ENCODE measurements around the gene PRKD1. TPM values are rescaled to one million over a fixed set of nuclear protein-coding genes. Genes with fewer than 3 reads are reported as not detected.

PRKD1 gene
- total RNA-seq, 1 experiment from 2014 or later = 4.7 TPM

DNA sequence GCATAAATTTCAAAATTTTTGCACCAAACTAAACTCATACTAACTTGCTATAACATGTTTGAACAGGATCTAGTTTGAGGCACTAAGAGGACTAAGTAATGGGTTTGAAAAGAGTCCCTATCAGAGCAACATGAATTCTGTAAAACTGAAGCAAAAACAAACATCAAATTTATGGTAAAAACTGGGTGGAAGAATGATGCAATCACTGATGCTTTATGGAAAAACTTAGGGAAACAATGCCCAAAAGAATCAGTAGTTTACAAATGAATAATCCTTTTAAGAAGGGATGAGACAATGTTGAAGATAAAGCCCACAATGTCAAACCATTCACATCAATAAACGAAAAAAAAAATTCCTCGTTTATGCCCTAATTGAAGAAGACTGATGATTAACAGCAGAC, 88.9 kb downstream of the PRKD1 start:
- no peak for DNase-seq (ENCODE audit: low spot score)

DNA sequence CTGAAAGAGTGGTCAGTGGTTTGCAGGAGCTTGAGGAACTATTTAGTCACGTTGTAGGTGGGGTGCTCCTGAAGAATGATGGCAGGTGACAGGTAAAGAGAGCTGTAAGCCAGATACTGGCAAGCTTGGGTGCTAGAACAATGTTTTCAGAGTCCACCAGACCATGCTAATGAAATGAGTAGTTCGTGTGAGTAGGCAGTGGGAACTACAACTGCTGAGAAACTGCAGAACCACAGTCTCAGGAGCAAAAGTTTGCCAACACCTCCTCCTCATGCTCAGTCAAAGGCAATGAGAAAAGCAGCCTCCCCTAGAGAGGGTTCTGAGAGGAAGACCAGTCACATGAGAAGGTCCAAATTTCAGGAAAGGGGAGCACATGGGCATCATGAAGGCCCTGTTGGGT, 91.3 kb downstream of the PRKD1 start:
- DNase-seq (ENCODE audit: low spot score) = no peak

DNA sequence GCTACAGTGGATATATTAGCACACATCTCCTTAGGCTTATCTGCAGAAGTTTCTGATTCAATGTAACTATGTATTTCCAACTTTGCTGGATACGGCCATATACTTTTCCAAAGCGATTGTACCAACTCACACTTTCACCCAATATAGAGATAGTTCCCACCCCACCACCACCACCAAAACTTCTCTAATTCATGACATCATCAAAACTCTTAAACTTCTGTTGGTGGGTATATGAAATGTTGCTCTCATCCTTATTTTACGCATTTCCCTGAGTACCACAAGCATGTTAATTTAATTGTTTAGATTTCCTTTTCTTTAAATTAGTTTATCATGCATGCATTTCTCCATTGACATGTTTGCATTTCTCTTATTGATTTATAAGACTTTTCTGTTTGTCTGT, 95.6 kb downstream of the PRKD1 start:
- no peak for DNase-seq (ENCODE audit: low spot score)

DNA sequence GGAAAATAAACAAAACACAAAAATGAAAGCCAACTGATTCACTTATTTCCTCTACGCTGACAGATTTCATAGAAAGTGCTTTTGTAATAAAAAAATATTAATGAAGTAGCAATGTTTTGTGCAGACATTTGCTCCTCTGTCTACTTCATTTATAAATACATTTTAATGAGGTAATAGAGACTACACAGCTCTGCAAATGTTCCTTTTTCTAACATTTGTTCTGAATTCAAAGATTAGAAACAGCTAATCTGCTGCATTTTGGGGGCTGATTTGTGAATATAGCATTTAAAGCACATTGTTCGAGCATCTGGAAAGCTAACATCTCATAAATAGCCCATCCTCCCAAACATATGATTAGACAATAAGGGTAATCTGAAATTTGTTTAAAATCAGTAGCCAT, 97.8 kb downstream of the PRKD1 start:
- DNase-seq (ENCODE audit: low spot score) = no peak

DNA sequence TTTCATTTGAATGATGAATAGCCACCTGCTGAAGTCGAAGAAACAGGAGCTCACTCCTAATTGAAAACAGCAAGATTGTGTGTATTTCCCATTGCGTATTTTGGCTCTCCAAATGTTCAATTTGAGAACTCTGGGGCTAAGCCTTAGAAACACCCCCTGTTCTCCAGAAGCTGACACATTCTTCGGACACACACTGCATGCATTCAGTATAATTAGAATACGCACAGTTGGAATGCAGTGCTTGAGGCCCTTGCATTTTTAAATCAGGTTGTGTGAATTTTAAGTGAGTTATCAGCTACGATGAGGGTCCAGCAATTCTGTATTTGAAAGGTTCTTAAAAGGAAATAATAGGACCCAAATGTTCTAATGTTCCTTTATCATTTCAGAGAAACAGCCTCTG, 103.8 kb downstream of the PRKD1 start:
- no peak for DNase-seq (ENCODE audit: low spot score)

DNA sequence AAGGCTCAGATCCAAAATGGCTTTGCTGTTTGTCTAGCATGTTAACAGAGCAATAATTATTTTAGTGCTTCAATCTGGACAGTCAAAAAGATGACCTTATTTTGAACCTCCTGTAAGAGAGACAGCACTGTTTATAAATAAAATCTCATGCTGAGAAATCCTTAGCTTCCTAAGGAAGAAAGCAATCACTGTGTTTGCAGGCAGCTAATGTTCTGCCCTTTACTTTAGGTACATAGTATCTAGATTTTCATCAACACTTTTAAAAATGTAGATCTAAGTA, 105.3 kb downstream of the PRKD1 start:
- DNase-seq (ENCODE audit: low spot score) = no peak

DNA sequence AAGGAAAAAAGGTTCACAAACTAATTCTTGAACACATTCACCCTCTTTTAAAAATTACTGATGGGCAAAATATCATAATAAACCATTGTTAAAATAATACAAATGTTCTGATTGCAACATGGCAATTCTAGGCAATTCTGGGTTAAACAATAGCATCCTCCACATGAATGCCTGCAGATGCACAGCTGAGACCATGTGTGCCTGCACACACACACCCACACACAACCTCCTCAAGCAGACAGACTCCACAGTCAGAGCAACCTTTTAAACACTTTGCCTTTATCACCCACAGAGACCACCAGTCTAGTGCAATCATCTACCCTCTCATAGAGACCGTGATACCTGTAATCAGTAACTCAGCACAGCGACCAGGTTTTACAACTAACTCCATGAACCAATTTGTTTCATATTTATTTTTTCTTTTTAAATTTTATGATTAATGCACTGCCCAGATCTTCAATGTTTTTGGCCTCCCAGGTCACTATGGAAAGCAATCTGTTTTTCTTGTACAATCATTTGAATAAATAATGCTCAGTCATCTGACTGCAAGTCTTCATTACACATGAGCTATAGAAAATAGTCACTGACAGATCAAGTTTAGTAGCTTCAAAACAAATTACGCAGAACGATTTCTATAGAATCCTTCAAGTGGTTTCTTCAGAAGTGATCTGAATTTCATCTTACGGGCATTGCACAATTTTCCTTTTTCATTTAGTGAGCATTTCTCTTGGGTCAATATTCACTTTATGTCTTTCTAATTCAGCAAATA, 105.8 kb downstream of the PRKD1 start:
- DNase-seq (ENCODE audit: low spot score) = no peak

DNA sequence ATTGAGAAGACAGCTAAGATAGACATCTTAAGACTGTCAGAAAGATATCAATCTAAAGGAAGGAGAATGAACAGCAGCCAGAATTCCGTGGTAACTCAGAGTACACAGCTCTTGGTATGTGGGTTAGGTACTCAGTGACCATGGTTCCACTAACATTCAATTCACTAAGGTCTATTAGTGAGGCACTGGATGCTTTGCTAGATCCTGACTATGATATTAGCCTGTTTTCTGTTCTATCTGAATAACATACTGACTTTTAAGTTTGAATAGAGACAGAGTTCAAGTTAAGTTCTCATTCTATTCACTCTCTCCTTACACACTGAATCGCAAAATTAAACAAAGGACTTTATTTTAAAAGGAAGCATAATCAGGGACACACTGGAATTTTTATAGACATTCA, 106.4 kb downstream of the PRKD1 start:
- DNase-seq (ENCODE audit: low spot score) = no peak

DNA sequence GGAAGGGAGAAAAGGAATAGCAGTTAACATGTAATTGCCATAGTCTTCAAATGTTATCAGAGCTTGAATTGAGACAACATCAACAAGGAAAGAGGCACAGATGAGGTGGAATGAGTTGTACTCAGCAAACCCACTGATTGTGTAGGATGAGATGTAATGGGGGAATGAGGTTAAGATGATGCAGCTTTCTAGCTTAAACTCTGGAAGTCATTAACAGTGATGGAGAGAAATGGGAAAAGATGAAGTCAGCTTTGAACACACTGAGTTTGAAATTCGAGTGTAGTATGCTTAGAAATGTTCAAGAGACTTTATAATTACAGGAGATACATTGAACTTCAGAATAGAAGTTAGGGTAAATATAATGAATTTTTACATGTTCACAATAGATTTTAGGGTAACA, 106.9 kb downstream of the PRKD1 start:
- DNase-seq (ENCODE audit: low spot score) = no peak

DNA sequence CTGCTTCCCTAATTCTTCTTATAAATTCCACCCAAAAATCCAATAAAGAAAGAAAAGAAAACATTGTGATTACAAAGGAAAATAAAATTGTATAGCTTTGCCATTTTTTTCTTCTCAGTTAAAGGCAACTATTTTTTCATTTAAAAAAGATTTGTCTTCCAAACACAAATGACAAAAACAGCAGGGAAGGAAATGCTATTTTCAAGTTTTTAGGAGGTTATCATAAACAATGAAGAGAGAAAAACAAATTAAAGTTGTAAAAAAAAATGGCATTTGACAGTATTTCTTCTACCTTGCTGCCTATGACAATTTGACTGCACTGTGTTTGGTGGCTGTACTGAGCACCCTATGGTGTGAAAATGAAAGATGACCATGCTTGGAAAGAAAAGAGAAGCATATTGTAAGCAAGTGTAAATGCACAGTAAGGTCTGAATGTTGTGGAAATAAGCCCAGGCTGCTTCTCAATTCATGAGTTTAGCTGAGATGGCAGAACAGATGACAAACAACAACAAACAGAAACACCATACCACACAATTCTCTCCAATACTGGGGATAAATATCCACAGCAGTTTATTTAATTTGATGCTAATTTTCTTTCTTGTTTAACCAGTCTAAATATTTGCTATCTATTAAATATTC, 109.8 kb downstream of the PRKD1 start:
- DNase-seq (ENCODE audit: low spot score) = no peak

DNA sequence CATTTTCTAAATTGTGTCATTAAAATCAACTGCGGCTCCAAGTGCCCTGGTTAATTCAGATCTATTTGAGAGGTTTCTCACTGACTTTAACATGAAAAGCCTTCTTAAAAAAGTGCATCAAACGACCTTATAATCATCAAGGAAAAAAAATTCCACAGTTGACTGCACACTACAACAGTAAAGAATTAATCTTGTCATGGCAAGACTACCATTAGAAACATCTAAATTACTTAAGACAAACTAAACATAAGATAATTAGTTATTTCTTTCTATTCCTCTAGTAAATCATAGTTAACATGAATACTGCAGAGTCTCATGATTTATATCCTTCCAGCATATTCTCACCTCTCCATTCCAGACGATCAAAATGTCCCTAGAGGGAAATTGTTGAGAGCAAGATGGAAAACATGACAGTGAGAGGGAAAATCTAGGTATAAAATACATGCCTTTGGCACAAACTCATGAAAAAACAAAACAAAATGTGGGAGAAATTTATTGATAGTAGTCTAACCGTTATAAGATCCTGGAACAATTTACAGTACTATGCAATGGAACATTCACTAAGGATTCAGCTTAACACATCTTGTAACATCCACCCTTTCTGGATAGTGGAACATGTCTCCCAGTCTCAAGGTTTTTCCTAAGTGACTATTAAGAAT, 112.5 kb downstream of the PRKD1 start:
- no peak for DNase-seq (ENCODE audit: low spot score)

DNA sequence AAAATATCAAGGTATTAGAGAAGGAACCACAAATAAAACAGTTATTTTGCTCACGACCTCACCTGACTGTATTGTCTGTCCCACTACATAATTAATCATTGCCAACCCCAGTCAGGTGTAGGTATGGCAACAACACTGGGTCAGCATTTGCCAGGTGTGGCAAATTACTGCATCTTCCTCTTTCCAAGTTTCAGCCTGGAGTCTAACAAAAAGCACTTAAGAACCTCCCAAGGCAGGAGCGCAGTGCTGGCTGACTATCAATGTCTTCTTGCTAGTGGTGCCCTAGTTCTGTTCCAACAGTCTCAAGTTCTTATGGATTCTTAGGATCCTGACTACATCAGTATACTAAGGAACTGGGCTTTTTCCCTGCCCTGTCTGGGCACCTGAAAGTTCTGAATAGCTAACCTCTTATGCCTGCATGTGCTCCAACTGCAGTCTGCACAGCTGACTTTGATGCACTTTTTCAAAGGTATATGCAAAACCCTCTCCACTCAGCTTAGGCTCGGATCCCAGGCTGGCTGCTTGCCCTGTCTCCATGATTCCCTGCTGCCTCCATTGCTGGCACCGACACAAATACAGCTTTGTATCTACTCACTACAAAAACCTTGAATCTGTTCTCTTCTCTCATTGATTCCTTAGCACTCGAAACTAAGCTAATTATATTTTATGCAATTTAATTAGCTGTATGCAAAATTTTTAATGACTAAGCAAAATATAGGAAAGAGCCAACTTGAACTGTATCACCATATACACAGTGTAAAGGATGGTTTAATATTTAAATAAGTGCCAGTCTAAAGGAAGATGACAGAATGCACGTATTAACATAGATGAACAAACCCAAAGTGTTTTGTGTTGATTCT, 113.3 kb downstream of the PRKD1 start:
- DNase-seq (ENCODE audit: low spot score) = no peak

DNA sequence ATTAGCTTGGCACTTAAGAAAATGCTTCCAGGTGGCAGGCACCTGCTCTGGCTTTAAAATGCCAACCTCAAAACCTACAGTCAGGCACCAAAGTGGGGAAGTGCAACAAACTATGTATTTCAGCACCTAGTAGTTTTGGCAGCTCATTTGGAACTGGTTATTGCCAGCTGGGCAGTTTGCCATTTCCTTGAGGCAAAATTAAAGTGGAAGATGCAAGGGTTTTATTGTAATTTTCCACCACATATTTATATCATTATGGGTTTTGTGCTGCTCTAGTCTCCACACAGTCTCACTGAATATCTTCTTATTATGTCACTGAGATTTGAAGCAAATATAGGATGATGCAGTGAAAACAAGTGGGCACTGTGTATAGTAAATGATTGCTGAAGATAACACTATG, 117.0 kb downstream of the PRKD1 start:
- DNase-seq (ENCODE audit: low spot score) = peak; percentile 2

DNA sequence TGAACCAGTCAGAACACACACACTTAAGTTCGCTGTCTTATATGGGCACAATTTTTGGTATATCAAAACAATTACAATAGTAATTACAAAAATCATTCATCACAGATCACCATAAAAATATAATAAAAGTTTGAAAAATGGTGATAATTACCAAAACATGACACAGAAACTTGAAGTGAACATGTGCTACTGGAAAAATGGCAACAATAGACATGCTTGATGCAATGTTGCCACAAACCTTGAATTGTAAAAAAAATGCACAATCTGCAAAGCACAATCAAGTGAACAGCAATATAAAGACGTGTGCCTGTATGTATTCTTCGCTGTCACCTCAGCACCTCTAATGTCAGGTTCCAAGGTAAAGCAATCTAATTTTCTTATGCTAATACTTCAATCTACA, 117.6 kb downstream of the PRKD1 start:
- DNase-seq (ENCODE audit: low spot score) = no peak

DNA sequence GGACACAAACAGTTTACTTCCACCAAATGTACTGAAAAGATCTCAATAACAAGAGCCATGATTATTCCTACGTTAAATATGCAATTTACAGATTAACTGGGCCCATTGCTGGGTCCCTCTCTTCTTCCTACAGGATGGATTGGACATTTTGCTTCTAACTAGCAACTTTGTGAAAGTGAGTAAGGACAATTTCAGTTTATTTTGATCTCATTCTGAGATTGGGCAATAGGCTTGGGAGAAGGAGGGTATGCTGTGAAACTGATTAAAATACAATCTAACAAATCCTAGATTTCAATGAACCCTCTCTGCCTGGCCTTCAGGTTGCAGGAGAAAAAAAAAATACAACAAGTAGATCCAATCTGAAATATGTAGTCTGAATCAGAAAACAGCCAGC, 121.5 kb downstream of the PRKD1 start:
- no peak for DNase-seq (ENCODE audit: low spot score)

DNA sequence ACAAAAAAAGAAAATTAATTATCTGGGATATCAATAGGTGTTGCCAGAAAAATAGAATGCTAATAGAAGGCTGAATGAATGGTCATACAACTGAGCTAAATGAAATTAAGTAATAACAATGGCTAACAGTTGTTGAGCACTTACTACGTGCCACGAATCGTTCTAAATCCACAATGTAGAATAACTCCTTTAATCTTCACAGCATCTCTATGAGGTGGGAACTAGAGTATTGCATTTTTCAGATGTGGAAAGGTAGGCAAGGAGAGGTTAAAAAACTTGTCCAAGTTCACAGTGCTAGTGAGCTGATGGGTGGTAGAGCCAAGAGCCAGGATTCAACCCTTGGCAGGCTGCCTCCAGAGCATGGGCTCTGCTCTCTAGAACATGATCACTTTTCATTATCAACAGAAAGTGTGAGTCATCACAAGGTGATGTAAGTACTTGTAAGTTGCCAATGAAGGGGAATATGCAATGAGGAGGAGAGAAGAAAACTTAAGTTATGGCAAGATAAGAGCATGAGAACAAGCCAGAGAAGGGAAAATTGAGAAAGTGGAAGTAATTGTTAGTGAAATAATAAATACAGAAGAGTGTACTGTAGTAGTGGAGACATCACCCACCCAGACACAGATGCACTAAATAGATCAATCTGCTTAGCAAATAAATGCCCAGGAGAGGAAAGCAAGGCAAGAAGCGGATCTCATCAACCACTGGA, 122.1 kb downstream of the PRKD1 start:
- peak; percentile 67 for DNase-seq (ENCODE audit: low spot score)

DNA sequence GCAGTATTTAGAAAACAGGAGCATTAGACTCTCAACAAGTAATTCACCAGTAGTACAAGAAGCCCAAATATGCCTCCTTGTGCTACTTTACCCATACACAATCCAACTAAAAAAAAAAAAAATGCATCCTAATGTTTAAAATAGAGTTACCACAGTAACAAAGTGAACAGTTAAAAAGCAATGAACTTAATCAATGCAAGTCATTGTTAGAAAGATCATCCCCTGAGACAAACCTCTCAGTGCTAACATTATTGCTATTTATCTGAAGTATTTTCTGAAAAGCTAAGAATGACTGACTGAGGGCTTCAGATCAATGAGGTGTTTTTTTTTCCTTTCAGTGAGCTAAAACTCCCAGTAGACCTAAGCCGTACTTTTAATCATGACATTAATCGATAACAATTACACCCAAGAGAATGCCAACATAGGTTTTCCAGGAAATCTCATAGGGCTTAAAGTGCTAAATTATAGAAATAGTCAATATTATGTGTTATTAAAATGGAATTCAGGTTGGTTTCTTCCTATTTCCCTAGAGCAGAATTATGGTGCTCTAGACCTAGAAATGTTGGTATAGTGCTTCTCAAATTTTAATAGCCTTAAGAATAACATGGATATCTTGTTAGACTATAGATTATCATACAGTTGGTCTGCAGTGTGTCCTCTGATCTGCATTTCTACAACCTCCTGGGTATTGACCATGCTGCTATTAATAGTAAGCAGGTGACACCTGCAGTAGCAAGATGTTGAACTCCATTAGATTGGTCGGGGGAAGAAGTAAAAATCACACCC, 123.0 kb downstream of the PRKD1 start:
- DNase-seq (ENCODE audit: low spot score) = no peak

DNA sequence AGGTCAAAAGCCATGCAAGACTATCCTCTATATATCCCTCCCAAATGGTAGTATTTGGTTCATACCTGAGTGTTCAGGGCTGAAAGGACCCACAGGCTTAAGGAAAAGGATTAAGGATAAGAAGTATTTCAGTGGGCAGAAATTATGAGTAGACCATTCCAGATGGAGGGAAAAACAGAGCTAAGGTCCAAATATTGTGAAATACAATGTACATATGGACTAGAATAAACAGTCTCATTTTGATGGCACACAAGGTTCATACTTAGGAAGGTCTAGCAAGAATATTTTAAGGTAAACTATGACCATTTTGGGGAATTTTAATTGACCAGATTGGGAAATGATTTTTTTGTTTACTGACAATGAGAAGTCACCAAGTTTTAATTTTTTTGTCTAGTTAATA, 124.6 kb downstream of the PRKD1 start:
- DNase-seq (ENCODE audit: low spot score) = no peak

DNA sequence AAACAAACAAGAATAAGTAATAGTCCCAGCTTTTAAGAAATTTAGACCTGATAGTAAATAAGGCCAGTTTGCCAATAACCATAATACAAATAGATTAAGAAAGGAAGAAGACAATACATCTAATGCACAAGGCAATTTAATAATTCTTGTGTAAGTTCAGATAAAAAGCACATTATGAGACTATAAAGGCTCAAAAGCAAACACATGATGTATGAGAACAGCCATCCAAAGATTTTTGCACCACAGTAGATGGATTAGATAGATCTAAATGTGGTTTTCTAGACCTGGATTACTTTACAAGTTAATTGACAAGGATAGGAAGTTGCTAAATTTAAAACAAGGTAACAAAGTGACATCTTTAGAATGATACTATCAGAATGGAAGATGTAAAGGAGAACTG, 125.4 kb downstream of the PRKD1 start:
- DNase-seq (ENCODE audit: low spot score) = no peak

DNA sequence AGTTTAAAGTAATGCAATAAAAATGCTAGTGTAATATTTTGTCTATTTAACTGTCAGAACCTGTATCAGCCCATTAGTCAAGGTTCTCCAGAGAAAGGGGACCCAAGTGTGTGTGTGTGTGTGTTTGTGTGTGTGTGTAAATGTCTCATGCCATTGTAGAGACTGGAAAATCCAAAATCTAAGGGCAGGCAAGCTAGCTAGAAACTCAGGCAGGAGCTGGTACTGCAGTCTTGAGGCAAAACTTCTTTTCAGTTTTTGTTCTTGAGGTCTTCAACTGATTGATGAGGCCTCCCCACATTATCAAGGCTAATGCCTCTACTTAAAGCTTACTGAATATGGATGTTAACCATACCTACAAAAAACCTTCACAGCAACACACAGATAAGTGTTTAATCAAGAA, 126.7 kb downstream of the PRKD1 start:
- no peak for DNase-seq (ENCODE audit: low spot score)

DNA sequence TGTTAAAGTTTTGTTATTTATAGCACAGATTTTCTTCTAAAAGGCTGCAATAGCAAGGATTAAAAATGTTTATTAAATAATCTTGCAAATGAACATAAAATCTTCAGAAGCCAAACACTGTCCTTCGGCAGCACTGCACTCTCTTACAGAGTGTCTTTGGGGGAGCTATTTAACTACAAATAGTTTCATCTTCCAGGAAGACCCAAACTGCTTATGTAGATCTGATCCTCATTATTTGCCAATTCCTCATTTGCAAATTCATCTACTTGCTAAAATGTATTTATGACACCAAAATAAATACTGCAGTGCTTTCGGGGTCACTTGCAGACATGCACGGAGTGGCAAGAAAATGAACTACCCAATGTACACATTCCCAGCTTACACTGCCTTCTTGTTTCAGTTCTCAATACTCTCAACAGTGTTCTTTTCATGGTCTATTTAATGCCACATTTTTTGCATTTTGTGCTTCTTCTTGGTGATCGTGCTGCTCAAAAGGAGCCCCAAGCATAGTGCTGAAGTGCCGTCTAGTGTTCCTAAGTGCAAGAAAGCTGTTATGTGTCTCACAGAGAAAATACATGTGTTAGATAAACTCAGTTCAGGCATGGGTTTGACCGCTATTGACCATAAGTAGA, 128.1 kb downstream of the PRKD1 start:
- no peak for DNase-seq (ENCODE audit: low spot score)

Measured in A172 (cell line).